Right lung (tissue), 10 donors: ENCODE data around the gene TANGO6. TPM values are rescaled to one million over a fixed set of nuclear protein-coding genes. Genes with fewer than 3 reads are reported as not detected.
A peak's percentile ranks its signal among the peaks of the same experiment; 100 is the strongest.
"Not testable (repeated sequence)": the region's sequence is repeated elsewhere in the genome, so short reads cannot be mapped to it uniquely, and the experiment has no call there.

Experiments used
- DNase-seq, 2 donors: peaks; one replicate each; pipeline ENCODE4 v3.0.0-alpha.2; 2013
- long read RNA-seq, 8 donors: transcript quantifications; one replicate each; lab custom pipeline, GENCODE V29; 2026
- polyA plus RNA-seq, 5 donors: library from polyadenylated mRNA; unstranded; fragments of 120-200 nt; gene quantifications; one replicate each; pipeline versions ENCODE4 v1.2.1 to v1.2.3, GENCODE V29; 2013; ENCODE audit warnings: inconsistent platforms in 1 of 5, low replicate concordance in 1 of 5; ENCODE audit not compliant: insufficient read length in 5 of 5, insufficient read depth in 1 of 5

Gene TANGO6
- polyA plus RNA-seq, result 1 to 10 TPM; 6.5 to 8.3 (median 7.9) TPM
- long read RNA-seq, donor 1, full-length matches to known transcripts, result 3 of 9 reads
- long read RNA-seq, donor 1, partial matches to known transcripts, result 6 of 9 reads
- long read RNA-seq, donor 1, other reads (novel, unspliced or antisense), result 0 of 9 reads
- long read RNA-seq, donor 2, result 0 reads
- long read RNA-seq, donor 3, result 0 reads
- long read RNA-seq, donor 4, partial matches to known transcripts, result 7 of 8 reads
- long read RNA-seq, donor 4, other reads (novel, unspliced or antisense), result 0 of 8 reads
- long read RNA-seq, donor 5, result 0 reads
- long read RNA-seq, donor 6, partial matches to known transcripts, result 5 of 5 reads
- long read RNA-seq, donor 6, other reads (novel, unspliced or antisense), result 0 of 5 reads
- long read RNA-seq, donor 7, full-length matches to known transcripts, result 2 of 2 reads
- long read RNA-seq, donor 7, partial matches to known transcripts, result 0 of 2 reads
- long read RNA-seq, donor 7, other reads (novel, unspliced or antisense), result 0 of 2 reads
- long read RNA-seq, donor 8, result 0 reads

GRCh38 chr16:68843482-68844210, at the start of gene TANGO6:
Gene TANGO6 (plus strand): TSS chr16:68843531. CDS start chr16:68843618, 87 bp downstream.
- DNase-seq, result peak; percentile 83 to 85

GRCh38 chr16:68798398-68798797, 44.9 kb upstream of the TANGO6 start:
- no peak for DNase-seq

GRCh38 chr16:68800257-68800875, 43.0 kb upstream of the TANGO6 start:
- DNase-seq, result peak; percentile 65 to 78

GRCh38 chr16:68802190-68802589, 41.1 kb upstream of the TANGO6 start:
- no peak for DNase-seq

GRCh38 chr16:68806422-68806821, 36.9 kb upstream of the TANGO6 start:
- DNase-seq, result no peak

GRCh38 chr16:68806981-68807380, 36.4 kb upstream of the TANGO6 start:
- no peak for DNase-seq

- no peak for DNase-seq
Observed at GRCh38 chr16:68814516-68814915, 28.8 kb upstream of the TANGO6 start.

GRCh38 chr16:68823401-68824135, 19.8 kb upstream of the TANGO6 start:
- DNase-seq, result no peak

- DNase-seq, result no peak
Observed at GRCh38 chr16:68825427-68825826, 17.9 kb upstream of the TANGO6 start.

- no peak for DNase-seq
Observed at GRCh38 chr16:68826652-68827051, 16.7 kb upstream of the TANGO6 start.

- no peak for DNase-seq
Observed at GRCh38 chr16:68833251-68833650, 10.1 kb upstream of the TANGO6 start.

- no peak for DNase-seq
Observed at GRCh38 chr16:68834550-68834949, 8.8 kb upstream of the TANGO6 start.

GRCh38 chr16:68835970-68836369, 7.4 kb upstream of the TANGO6 start:
- DNase-seq, result no peak

GRCh38 chr16:68839831-68840230, 3.5 kb upstream of the TANGO6 start:
- no peak for DNase-seq

- DNase-seq, result not testable (repeated sequence)
Observed at GRCh38 chr16:68842964-68843481, 308 bp upstream of the TANGO6 start.

- DNase-seq, result no peak
Observed at GRCh38 chr16:68844211-68844564, 857 bp downstream of the TANGO6 start.

GRCh38 chr16:68848786-68849185, 5.5 kb downstream of the TANGO6 start:
- DNase-seq, result no peak

GRCh38 chr16:68850481-68850880, 7.2 kb downstream of the TANGO6 start:
- no peak for DNase-seq

- no peak for DNase-seq
Observed at GRCh38 chr16:68851601-68852000, 8.3 kb downstream of the TANGO6 start.

GRCh38 chr16:68857479-68857878, 14.1 kb downstream of the TANGO6 start:
- DNase-seq, result no peak

- DNase-seq, result no peak
Observed at GRCh38 chr16:68859828-68860227, 16.5 kb downstream of the TANGO6 start.
